HG03571 (cell line): ENCODE measurements around the gene PLCD3.

Source experiments
- ATAC-seq: cut with Tn5 transposase; IDR thresholded peaks from one replicate; pipeline ENCODE4 v1.9.1; 2021; ENCODE audit not compliant: unreplicated experiment

The PLCD3 gene

GRCh38 chr17:45104029-45104428 lies 28.3 kb downstream of the PLCD3 start:
- ATAC-seq = no peak

- ATAC-seq = no peak
Observed at GRCh38 chr17:45103269-45103795, 29.0 kb downstream of the PLCD3 start.

GRCh38 chr17:45102856-45103255 lies 29.5 kb downstream of the PLCD3 start:
- no peak for ATAC-seq

- ATAC-seq = no peak
Observed at GRCh38 chr17:45101883-45102811, 30.2 kb downstream of the PLCD3 start.

GRCh38 chr17:45101546-45101882 lies 30.8 kb downstream of the PLCD3 start:
- ATAC-seq = no peak

- no peak for ATAC-seq
Observed at GRCh38 chr17:45098869-45099616, 33.3 kb downstream of the PLCD3 start.

- ATAC-seq = no peak
Observed at GRCh38 chr17:45098081-45098868, 34.0 kb downstream of the PLCD3 start.

- no peak for ATAC-seq
Observed at GRCh38 chr17:45096926-45097325, 35.4 kb downstream of the PLCD3 start.

- ATAC-seq = no peak
Observed at GRCh38 chr17:45096141-45096540, 36.2 kb downstream of the PLCD3 start.

GRCh38 chr17:45093444-45094110 lies 38.7 kb downstream of the PLCD3 start:
- no peak for ATAC-seq

GRCh38 chr17:45092911-45093430 lies 39.3 kb downstream of the PLCD3 start:
- no peak for ATAC-seq

GRCh38 chr17:45091778-45092425 lies 40.4 kb downstream of the PLCD3 start:
- ATAC-seq = no peak

GRCh38 chr17:45090711-45091110 lies 41.6 kb downstream of the PLCD3 start:
- no peak for ATAC-seq

GRCh38 chr17:45088741-45089140 lies 43.6 kb downstream of the PLCD3 start:
- no peak for ATAC-seq

- ATAC-seq = no peak
Observed at GRCh38 chr17:45087978-45088377, 44.3 kb downstream of the PLCD3 start.

- ATAC-seq = no peak
Observed at GRCh38 chr17:45087504-45087975, 44.8 kb downstream of the PLCD3 start.

- ATAC-seq = no peak
Observed at GRCh38 chr17:45086865-45087503, 45.3 kb downstream of the PLCD3 start.

GRCh38 chr17:45086391-45086790 lies 45.9 kb downstream of the PLCD3 start:
- no peak for ATAC-seq

GRCh38 chr17:45081047-45081703 lies 51.1 kb downstream of the PLCD3 start:
- ATAC-seq = no peak
